ENCODE data around the gene FARP1.

Gene FARP1

GRCh38 chr13:98398581-98398980 is 255.7 kb downstream of the FARP1 start:
- TF ChIP-seq GATA3 (IDR thresholded peaks at IDR 0.05; ENCODE audit: low read depth, low read length) (no peak), GATA2 (IDR thresholded peaks at IDR 0.05; ENCODE audit: low read depth, low read length) (no peak)

- TF ChIP-seq GATA2 (IDR thresholded peaks at IDR 0.05; ENCODE audit: low read depth, low read length) (no peak), GATA3 (IDR thresholded peaks at IDR 0.05; ENCODE audit: low read depth, low read length) (no peak)
Measured at GRCh38 chr13:98399756-98400155, 256.9 kb downstream of the FARP1 start.

GRCh38 chr13:98401934-98402333 is 259.0 kb downstream of the FARP1 start:
- no peak for TF ChIP-seq GATA2 (IDR thresholded peaks at IDR 0.05; ENCODE audit: low read depth, low read length)
- no peak for TF ChIP-seq GATA3 (IDR thresholded peaks at IDR 0.05; ENCODE audit: low read depth, low read length)

GRCh38 chr13:98403076-98403475 is 260.2 kb downstream of the FARP1 start:
- TF ChIP-seq GATA3 (IDR thresholded peaks at IDR 0.05; ENCODE audit: low read depth, low read length) (no peak), GATA2 (IDR thresholded peaks at IDR 0.05; ENCODE audit: low read depth, low read length) (no peak)

DNA sequence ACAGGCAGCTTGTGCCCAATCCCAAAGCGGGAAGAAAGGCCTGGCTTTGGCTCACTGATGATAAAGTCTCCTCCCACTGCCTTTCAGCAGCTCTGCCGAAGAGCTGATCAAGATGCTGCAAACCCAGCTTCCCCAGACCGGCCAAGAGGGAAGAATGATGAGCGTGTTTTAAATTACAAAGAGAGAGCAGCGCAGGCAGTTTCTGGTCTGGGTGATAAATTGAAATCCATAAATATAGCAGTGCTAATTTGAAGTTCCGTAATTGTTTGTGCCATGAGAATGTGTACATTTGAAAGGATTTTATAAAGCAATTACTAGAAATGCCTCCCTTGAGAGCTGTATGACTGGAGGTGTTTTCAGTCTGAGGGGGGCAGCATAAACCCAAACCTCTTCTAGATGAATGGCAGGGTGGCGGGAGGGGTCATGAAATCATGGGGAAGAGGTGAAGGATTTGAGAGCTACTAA is 262.2 kb downstream of the FARP1 start:
- TF ChIP-seq GATA2 (IDR thresholded peaks at IDR 0.05; ENCODE audit: low read depth, low read length): no peak
- TF ChIP-seq GATA3 (IDR thresholded peaks at IDR 0.05; ENCODE audit: low read depth, low read length): no peak

DNA sequence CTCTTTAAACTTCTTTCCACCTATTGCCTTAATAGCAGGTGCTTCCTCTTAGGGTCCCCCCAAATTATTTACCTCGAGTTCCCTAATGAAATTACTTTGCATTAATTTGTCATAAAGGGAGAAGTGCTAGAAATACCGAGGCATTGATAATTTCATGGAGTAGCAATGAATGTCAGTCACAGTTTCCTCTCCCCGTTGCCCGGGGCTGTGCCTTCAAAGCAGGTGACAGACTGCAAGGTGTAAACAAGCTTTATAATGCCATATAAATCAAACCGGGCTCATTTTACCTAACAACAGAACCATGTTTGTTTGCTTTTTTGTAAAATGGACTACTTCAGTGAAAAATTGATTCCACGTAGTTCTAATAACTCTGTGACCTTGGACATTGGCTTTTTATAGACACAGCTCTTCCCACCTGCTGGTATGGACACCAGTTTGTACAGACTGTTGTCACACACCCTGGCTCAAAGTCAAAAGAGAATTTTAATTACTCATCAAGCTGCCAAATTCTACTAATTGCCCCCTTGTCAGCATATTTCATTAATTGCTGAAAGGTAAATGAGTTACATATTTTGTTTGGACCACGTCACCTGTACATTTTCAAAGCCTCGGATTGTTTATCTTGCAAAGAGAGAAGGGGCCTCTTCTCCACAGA is 262.9 kb downstream of the FARP1 start:
- no peak for TF ChIP-seq GATA2 (IDR thresholded peaks at IDR 0.05; ENCODE audit: low read depth, low read length)
- TF ChIP-seq GATA3 (IDR thresholded peaks at IDR 0.05; ENCODE audit: low read depth, low read length): no peak

- TF ChIP-seq GATA2 (IDR thresholded peaks at IDR 0.05; ENCODE audit: low read depth, low read length) (no peak), GATA3 (IDR thresholded peaks at IDR 0.05; ENCODE audit: low read depth, low read length) (no peak)
Measured at GRCh38 chr13:98406427-98406826, 263.5 kb downstream of the FARP1 start.

DNA sequence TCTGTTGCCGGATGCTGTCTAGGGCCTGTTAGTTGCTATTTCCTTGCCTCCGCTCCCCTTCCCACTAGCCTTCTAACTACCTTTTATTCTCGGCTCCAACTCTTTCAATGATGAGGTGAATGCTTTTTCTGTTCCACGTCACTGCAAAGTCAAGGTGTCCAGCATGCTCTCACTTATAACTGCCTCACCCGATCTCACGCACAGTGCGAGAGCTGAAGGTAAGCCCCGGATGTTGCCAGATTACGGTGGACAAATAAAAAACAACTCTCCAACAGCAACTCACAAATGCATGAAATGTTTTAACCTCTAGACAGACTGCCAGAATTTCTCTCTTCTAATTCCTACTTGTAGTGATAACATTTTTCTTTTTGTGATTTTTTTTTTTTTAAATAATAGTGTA is 264.1 kb downstream of the FARP1 start:
- TF ChIP-seq GATA2 (IDR thresholded peaks at IDR 0.05; ENCODE audit: low read depth, low read length): no peak
- no peak for TF ChIP-seq GATA3 (IDR thresholded peaks at IDR 0.05; ENCODE audit: low read depth, low read length)

- TF ChIP-seq GATA2 (IDR thresholded peaks at IDR 0.05; ENCODE audit: low read depth, low read length) (no peak), GATA3 (IDR thresholded peaks at IDR 0.05; ENCODE audit: low read depth, low read length) (no peak)
Measured at GRCh38 chr13:98407575-98407974, 264.7 kb downstream of the FARP1 start.

DNA sequence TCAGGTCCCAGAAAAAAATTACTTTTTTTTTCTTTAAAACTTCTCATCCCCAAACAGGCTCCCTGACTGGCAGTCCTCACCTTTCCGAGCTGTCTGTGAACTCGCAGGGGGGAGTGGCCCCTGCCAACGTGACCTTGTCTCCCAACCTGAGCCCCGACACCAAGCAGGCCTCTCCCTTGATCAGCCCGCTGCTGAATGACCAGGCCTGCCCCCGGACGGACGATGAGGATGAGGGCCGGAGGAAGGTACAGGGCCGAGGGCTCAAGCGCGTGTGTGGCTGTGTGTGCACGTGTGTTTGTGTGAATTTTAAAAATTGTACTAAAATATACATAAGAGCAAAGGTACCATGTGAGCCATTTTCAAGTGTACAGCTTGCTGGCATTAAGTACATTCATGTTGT is 266.4 kb downstream of the FARP1 start:
- no peak for TF ChIP-seq GATA3 (IDR thresholded peaks at IDR 0.05; ENCODE audit: low read depth, low read length)
- no peak for TF ChIP-seq GATA2 (IDR thresholded peaks at IDR 0.05; ENCODE audit: low read depth, low read length)

DNA sequence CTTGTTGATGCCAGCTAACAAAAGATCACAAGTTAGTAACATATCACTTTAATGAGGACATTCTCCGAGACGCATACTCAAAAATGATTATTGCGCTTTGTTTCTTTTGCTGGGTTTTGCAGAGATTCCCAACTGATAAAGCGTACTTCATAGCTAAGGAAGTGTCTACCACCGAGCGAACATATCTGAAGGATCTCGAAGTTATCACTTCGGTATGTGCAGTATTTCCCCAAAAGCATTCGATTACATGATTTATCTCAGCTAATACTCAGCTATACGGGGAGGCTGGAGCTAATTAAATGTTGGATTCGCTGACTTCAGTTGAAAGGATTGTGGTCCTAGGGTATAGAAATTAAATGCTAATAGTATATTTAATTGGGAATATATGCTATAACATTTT is 267.7 kb downstream of the FARP1 start:
- TF ChIP-seq GATA2 (IDR thresholded peaks at IDR 0.05; ENCODE audit: low read depth, low read length) (no peak), GATA3 (IDR thresholded peaks at IDR 0.05; ENCODE audit: low read depth, low read length) (no peak)

DNA sequence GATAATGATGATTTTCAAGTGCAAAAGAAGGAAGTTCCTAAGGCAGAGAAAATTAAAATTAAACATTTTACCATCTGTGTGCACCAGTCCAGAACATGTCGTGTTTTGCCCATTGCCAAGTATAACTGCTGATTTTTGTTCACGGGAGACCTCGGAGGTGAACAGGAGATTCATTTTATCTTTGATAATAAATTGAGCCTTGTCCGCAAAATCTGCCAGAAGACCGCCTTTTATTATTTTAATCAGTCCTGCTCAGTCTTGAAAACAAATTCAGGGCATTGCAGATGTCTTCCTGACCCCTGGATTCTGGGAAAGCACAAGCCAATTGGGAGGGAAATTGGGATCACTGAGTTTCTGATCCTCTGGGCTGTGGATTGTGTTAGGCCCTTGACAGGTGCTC is 268.1 kb downstream of the FARP1 start:
- no peak for TF ChIP-seq GATA2 (IDR thresholded peaks at IDR 0.05; ENCODE audit: low read depth, low read length)
- no peak for TF ChIP-seq GATA3 (IDR thresholded peaks at IDR 0.05; ENCODE audit: low read depth, low read length)

DNA sequence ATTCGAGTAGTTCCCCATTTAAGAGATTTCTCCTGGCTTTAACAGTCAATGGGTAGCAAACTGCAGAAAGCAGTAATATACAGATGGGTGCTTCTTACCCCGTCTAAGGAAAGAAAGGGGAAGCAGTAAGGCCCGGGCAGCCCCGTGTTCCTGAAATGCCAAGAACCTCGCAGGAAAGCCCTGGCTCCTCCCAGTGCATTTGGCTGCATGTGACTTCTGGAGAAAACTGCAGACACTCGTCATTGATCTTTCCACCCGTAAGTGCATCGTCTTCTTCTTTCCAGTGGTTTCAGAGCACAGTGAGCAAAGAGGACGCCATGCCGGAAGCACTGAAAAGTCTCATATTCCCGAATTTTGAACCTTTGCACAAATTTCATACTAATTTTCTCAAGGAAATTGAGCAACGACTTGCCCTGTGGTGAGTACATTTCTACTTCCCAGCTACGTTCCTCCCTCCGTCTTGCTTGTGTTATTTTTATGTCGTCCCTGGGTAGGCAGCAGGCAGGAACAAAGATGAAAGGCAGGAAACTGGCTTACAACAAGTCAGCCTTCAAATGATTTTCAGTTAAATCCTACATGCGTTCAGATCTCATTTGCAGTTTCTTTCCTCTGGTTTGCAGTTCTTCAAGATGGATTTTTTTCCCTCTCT is 268.8 kb downstream of the FARP1 start:
- TF ChIP-seq GATA3 (IDR thresholded peaks at IDR 0.05; ENCODE audit: low read depth, low read length): no peak
- no peak for TF ChIP-seq GATA2 (IDR thresholded peaks at IDR 0.05; ENCODE audit: low read depth, low read length)

GRCh38 chr13:98413796-98414195 is 270.9 kb downstream of the FARP1 start:
- TF ChIP-seq GATA3 (IDR thresholded peaks at IDR 0.05; ENCODE audit: low read depth, low read length): no peak
- TF ChIP-seq GATA2 (IDR thresholded peaks at IDR 0.05; ENCODE audit: low read depth, low read length): no peak

DNA sequence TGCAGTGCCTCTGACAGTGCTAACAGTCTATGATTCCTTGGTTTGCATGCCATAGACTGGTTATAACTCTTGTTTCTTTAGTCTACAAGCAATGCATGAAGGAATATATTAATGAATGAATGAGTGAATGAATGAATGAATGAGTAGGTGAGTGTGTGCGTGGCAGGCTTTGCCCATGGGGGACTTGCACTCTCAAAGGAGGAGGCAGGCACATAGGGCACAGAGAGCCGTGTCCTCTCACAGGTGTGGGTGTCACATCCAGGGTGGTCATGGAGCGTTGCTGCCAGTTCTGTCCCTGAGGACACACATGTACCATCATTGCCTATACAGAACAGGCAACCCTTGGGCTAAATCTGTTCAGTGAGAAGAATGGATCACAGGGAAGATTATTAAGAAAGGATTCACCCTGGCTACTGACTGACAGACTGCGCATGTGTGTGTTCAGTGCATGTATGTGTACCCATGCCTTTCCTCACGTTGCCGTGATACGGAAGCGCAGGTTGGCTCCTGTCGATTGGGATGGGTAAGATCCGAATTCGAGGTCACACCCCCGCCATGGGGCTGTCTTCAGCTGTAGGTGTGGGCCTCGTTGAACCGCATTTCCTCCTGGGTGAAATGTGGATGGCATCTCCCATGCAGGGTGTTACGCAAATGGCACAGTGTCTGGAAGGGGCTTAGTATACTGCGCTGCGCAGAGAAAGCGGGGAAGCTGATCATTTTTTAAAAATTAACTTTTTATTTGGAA is 272.6 kb downstream of the FARP1 start:
- TF ChIP-seq GATA3 (IDR thresholded peaks at IDR 0.05; ENCODE audit: low read depth, low read length) (no peak), GATA2 (IDR thresholded peaks at IDR 0.05; ENCODE audit: low read depth, low read length) (no peak)

Measured in SH-SY5Y (cell line).